Gastroesophageal sphincter (tissue), 4 donors: ENCODE data around the gene MRPS22. TPM values are rescaled to one million over a fixed set of nuclear protein-coding genes. Genes with fewer than 3 reads are reported as not detected.
"Not testable (repeated sequence)": the region's sequence is repeated elsewhere in the genome, so short reads cannot be mapped to it uniquely, and the experiment has no call there.

ENCODE experiments used
- ATAC-seq: fragments of 150-250 bp; one replicate; pipeline ENCODE4 v1.9.1; 2016; ENCODE audit warnings: mild to moderate bottlenecking, moderate library complexity
- H3K27ac ChIP-seq, 4 donors: fragments of 200-600 bp; sonication (generic) in 3 of 4; 1 replicate in 3 of 4; 2 replicates in 1 of 4; pipeline ENCODE4 v1.5.1; 2016 to 2019
- H3K27me3 ChIP-seq: fragments of 200-600 bp; sonication (generic); one replicate; pipeline ENCODE4 v1.5.1; 2019
- H3K36me3 ChIP-seq, 2 donors: fragments of 200-600 bp; sonication (generic); one replicate each; pipeline ENCODE4 v1.5.1; 2019; ENCODE audit warnings: control low read depth in 1 of 2
- H3K4me1 ChIP-seq, 3 donors: fragments of 200-600 bp; sonication (generic); 1 replicate in 2 of 3; 2 replicates in 1 of 3; pipeline ENCODE4 v1.5.1; 2016 to 2019; ENCODE audit warnings: control low read depth in 2 of 3
- H3K4me3 ChIP-seq, 2 donors: fragments of 200-600 bp; sonication (generic); one replicate each; pipeline ENCODE4 v1.5.1; 2019; ENCODE audit warnings: mild to moderate bottlenecking in 1 of 2, moderate library complexity in 1 of 2
- H3K9me3 ChIP-seq, 3 donors: fragments of 200-600 bp; sonication (generic); one replicate each; pipeline ENCODE4 v1.5.1; 2017 to 2019; ENCODE audit warnings: control low read depth in 2 of 3
- CTCF ChIP-seq, 4 experiments: fragments of 200-600 bp in 2 of 4; fragments of 450-650 bp in 2 of 4; sonication (generic) in 1 of 4; IDR thresholded peaks; one replicate each; pipeline ENCODE4 v1.5.1; 2017 to 2019; ENCODE audit warnings: antibody characterized with exemption in 4 of 4, mild to moderate bottlenecking in 2 of 4, moderate library complexity in 2 of 4
- EP300 ChIP-seq: sonication (generic); formaldehyde crosslinking; IDR thresholded peaks from one replicate; pipeline ENCODE4 v1.6.1; 2017; ENCODE audit warnings: antibody characterized with exemption, mild to moderate bottlenecking
- POLR2A ChIP-seq, 2 donors: fragments of 450-650 bp; IDR thresholded peaks; one replicate each; pipeline ENCODE4 v1.6.1; 2017; ENCODE audit warnings: antibody characterized with exemption in 2 of 2, mild to moderate bottlenecking in 2 of 2, moderate library complexity in 1 of 2
- POLR2AphosphoS5 ChIP-seq: sonication (generic); formaldehyde crosslinking; IDR thresholded peaks from one replicate; pipeline ENCODE4 v1.6.1; 2017; ENCODE audit warnings: antibody characterized with exemption
- WGBS, 2 donors: methylation state at CpG; one replicate each; pipeline ENCODE4 v1.1.5; 2018; ENCODE audit warnings: low coverage in 1 of 2; 5-methylcytosine and 5-hydroxymethylcytosine counted together
- total RNA-seq, 4 donors: library from RNA; depleted of rRNA; stranded (reverse); fragments of >200 nt; gene quantifications; one replicate each; pipeline ENCODE4 v1.1.0, GENCODE V29; 2016

Gene MRPS22
- total RNA-seq, 4 donors from 2014 or later: 52.6 to 68.8 (median 56.6) TPM

- 87 to 97% methylated on average over 3 to 4 of the region's 4 CpGs for WGBS, 2 donors
- peaks cover 3 to 69% of the 10 kb centered on the region in 2 donors for H3K36me3 ChIP-seq
- no peak for TF ChIP-seq POLR2A (IDR thresholded peaks at IDR 0.05)
- TF ChIP-seq POLR2AphosphoS5: no peak
- no peak for TF ChIP-seq EP300
- no peak for TF ChIP-seq CTCF (IDR thresholded peaks at IDR 0.05)
Measured at GRCh38 chr3:139380575-139380974, 36.8 kb downstream of the MRPS22 start.

GRCh38 chr3:139382291-139382690 lies 38.5 kb downstream of the MRPS22 start:
- not testable (repeated sequence) for H3K27me3 ChIP-seq, ATAC-seq, H3K9me3 ChIP-seq, H3K4me3 ChIP-seq, H3K27ac ChIP-seq
- peaks cover 3 to 52% of the 10 kb centered on the region in 2 donors for H3K36me3 ChIP-seq
- peaks cover 3 to 61% (median 4%) of the 10 kb centered on the region in 3 donors for H3K4me1 ChIP-seq
- 76 to 88% methylated on average over 2 of the region's 2 CpGs for WGBS, 2 donors

More at GRCh38 chr3:139380575-139380974, 36.8 kb downstream of the MRPS22 start:
- H3K4me1 ChIP-seq: peaks cover 0 to 44% (median 4%) of the 10 kb centered on the region in 3 donors
- H3K27me3 ChIP-seq: no peaks in the 10 kb centered on the region
- no peak overlapping the region for H3K27ac ChIP-seq
- H3K9me3 ChIP-seq: no peaks in the 10 kb centered on the region
- H3K4me3 ChIP-seq: no peak overlapping the region
- ATAC-seq: no peak

GRCh38 chr3:139388077-139388476 lies 44.3 kb downstream of the MRPS22 start:
- H3K4me1 ChIP-seq: peaks cover 0 to 71% (median 16%) of the 10 kb centered on the region in 3 donors
- peaks cover 0 to 2% of the 10 kb centered on the region in 2 donors for H3K36me3 ChIP-seq
- peak overlapping the region in 1 of 2 donors; percentile 77 for H3K4me3 ChIP-seq
- 67 to 76% methylated on average over 7 to 8 of the region's 10 CpGs for WGBS, 2 donors
- no peaks in the 10 kb centered on the region for H3K9me3 ChIP-seq
- no peak for ATAC-seq
- TF ChIP-seq EP300: no peak
- TF ChIP-seq CTCF (IDR thresholded peaks at IDR 0.05): no peak
- no peak for TF ChIP-seq POLR2A (IDR thresholded peaks at IDR 0.05)
- no peak for TF ChIP-seq POLR2AphosphoS5
- H3K27me3 ChIP-seq: no peaks in the 10 kb centered on the region
- no peak overlapping the region for H3K27ac ChIP-seq

- WGBS, 2 donors: 0 to 5% methylated on average over 3 to 12 of the region's 25 CpGs
- peaks cover 0 to 70% (median 16%) of the 10 kb centered on the region in 3 donors for H3K4me1 ChIP-seq
- ATAC-seq: no peak
Measured at GRCh38 chr3:139388821-139389551, 45.2 kb downstream of the MRPS22 start.

More at GRCh38 chr3:139388821-139389551, 45.2 kb downstream of the MRPS22 start:
- Histone ChIP-seq H3K36me3 (no peaks in the 10 kb centered on the region), H3K9me3 (no peaks in the 10 kb centered on the region), H3K27me3 (no peaks in the 10 kb centered on the region), H3K4me3 (peak overlapping the region; percentile 77 to 92), H3K27ac (peak overlapping the region; percentile 84 to 99 (median 92))
- TF ChIP-seq POLR2A (IDR thresholded peaks at IDR 0.05) (no peak), CTCF (IDR thresholded peaks at IDR 0.05) (no peak), POLR2AphosphoS5 (no peak)
